ENCODE results near the gene CALN1. TPM values are rescaled to one million over a fixed set of nuclear protein-coding genes. Genes with fewer than 3 reads are reported as not detected.
A peak's percentile ranks its signal among the peaks of the same experiment; 100 is the strongest.

The CALN1 gene
- total and polyA plus RNA-seq, 2 of the 8 experiments (the other 6 are each of a cell fraction or from before 2014, with no cell fraction given), result 6.4 to 15.2 TPM

GRCh38 chr7:71846160-71846559, 566.0 kb downstream of the CALN1 start:
- H3K4ac ChIP-seq (replicated peaks; ENCODE audit: insufficient read length, low read depth, low read length), result no peak overlapping the region
- DNase-seq (ENCODE audit: low read depth in 1 of 2, low spot score in 2 of 2) (peak in 1 of 2 experiments; percentile 61), FAIRE-seq (no peak)
- H4K20me1 ChIP-seq (replicated peaks in 1 of 2; ENCODE audit: control insufficient read depth in 1 of 2, insufficient read depth in 2 of 2, low read length in 2 of 2), result peaks cover 0 to 1% of the 10 kb centered on the region in 2 experiments
- H3K4me1 ChIP-seq (replicated peaks in 1 of 4; ENCODE audit: control insufficient read depth in 3 of 4, insufficient read depth in 4 of 4, low read length in 3 of 4), result peaks cover 0 to 8% (median 3%) of the 10 kb centered on the region in 4 experiments; a peak in 2 of 7 replicates
- ChIA-PET CTCF (ENCODE audit: partially characterized antibody) (interaction anchor here (1.2 kb wide), 2 partner anchors 9 to 60 kb away, joined by 3 to 4 read pairs; no protein-coding TSS in a partner anchor), POLR2A (ENCODE audit: partially characterized antibody) (no interaction called here)
- H3K4me2 ChIP-seq (ENCODE audit: insufficient read depth in 1 of 2, low read depth in 2 of 2, low read length in 2 of 2), result no peak overlapping the region
- H3K27me3 ChIP-seq (replicated peaks in 1 of 4; ENCODE audit: control insufficient read depth in 3 of 4, extremely low read depth in 1 of 4, insufficient read depth in 3 of 4, low read length in 3 of 4), result no peaks in the 10 kb centered on the region
- H2BK15ac ChIP-seq (ENCODE audit: low read length), result no peak overlapping the region
- H3K9ac ChIP-seq (replicated peaks in 1 of 4; ENCODE audit: extremely low read depth in 1 of 4, low read depth in 3 of 4, low read length in 3 of 4), result no peak overlapping the region
- H2BK120ac ChIP-seq (replicated peaks; ENCODE audit: low read depth, low read length), result no peak overlapping the region
- H3K56ac ChIP-seq (replicated peaks; ENCODE audit: insufficient read length, low read depth, low read length), result no peak overlapping the region
- H3K79me1 ChIP-seq (ENCODE audit: low read depth, low read length), result no peaks in the 10 kb centered on the region
- H3K23ac ChIP-seq (ENCODE audit: insufficient read length), result no peak overlapping the region
- H3K18ac ChIP-seq (ENCODE audit: extremely low read depth, low read length), result no peak overlapping the region
- H2BK5ac ChIP-seq (ENCODE audit: low read depth, low read length), result no peak overlapping the region
- H3K27ac ChIP-seq (ENCODE audit: low read depth, low read length), result no peak overlapping the region
- no peak overlapping the region for H3K4me3 ChIP-seq (ENCODE audit: extremely low read depth in 1 of 4, insufficient read depth in 2 of 4, low read depth in 3 of 4, low read length in 4 of 4)
- no peak overlapping the region for H2AK5ac ChIP-seq (ENCODE audit: low read depth, low read length)
- H2BK20ac ChIP-seq (ENCODE audit: low read length), result no peak overlapping the region
- no peaks in the 10 kb centered on the region for H3K9me3 ChIP-seq (ENCODE audit: insufficient read depth in 2 of 2, low read depth in 1 of 2, low read length in 1 of 2)
- H3K14ac ChIP-seq (ENCODE audit: insufficient read length), result no peak overlapping the region
- no peak overlapping the region for H4K91ac ChIP-seq (replicated peaks; ENCODE audit: insufficient read length, low read length)
- no peak overlapping the region for H4K5ac ChIP-seq (ENCODE audit: insufficient read length, low read depth, low read length)
- H3K79me2 ChIP-seq (ENCODE audit: control insufficient read depth in 1 of 2, insufficient read depth in 2 of 2, low read length in 2 of 2), result no peaks in the 10 kb centered on the region
- WGBS, 2 experiments (ENCODE audit: extremely low coverage in 1 of 2, insufficient coverage in 1 of 2, insufficient read length in 1 of 2, insufficient replicate concordance in 2 of 2, low coverage in 1 of 2, low lambda C conversion rate in 2 of 2, missing lambda C conversion rate in 1 of 2), result 87% methylated on average over 9 of the region's 9 CpGs; no CpG with 5 or more reads in 1 of the 2 experiments
- H3K36me3 ChIP-seq (ENCODE audit: control insufficient read depth in 2 of 4, insufficient read depth in 4 of 4, low read length in 3 of 4), result no peaks in the 10 kb centered on the region
- H4K8ac ChIP-seq (ENCODE audit: extremely low read depth, insufficient read depth, low read length), result no peak overlapping the region
- no peaks in the 10 kb centered on the region for H3K23me2 ChIP-seq (ENCODE audit: low read depth, low read length)
- H2AFZ ChIP-seq (ENCODE audit: low read length), result no peak overlapping the region
- H2BK12ac ChIP-seq (ENCODE audit: low read depth, low read length), result no peak overlapping the region
- TF ChIP-seq GABPA (IDR thresholded peaks at IDR 0.05; ENCODE audit: borderline replicate concordance, insufficient read depth, low read length) (no peak), CBX5 (IDR thresholded peaks at IDR 0.05; ENCODE audit: low read depth, low read length) (no peak), SP1 (IDR thresholded peaks at IDR 0.05; ENCODE audit: low read depth, low read length) (no peak), TCF12 (IDR thresholded peaks at IDR 0.05; ENCODE audit: low read depth, low read length) (no peak), JUND (IDR thresholded peaks at IDR 0.05; ENCODE audit: low read length) (no peak), RAD21 (IDR thresholded peaks at IDR 0.05 in 1 of 2, conservative IDR thresholded peaks at IDR 0.05 in 1 of 2; ENCODE audit: low read depth in 2 of 2, low read length in 2 of 2) (0 out of 4 replicates have a peak, but pooled peaks have one; percentile 5 to 8), TBP (IDR thresholded peaks at IDR 0.05; ENCODE audit: low read depth, low read length) (no peak), E2F6 (IDR thresholded peaks at IDR 0.05) (no peak), ZNF274 (IDR thresholded peaks at IDR 0.05; ENCODE audit: borderline replicate concordance, extremely low read depth, low read length) (no peak), MAX (IDR thresholded peaks at IDR 0.05) (no peak), POLR2AphosphoS5 (IDR thresholded peaks at IDR 0.05; ENCODE audit: low read depth, low read length) (no peak), RBBP5 (IDR thresholded peaks at IDR 0.05; ENCODE audit: borderline replicate concordance, low read depth, low read length) (no peak), SIN3A (conservative IDR thresholded peaks at IDR 0.05 in 1 of 2, IDR thresholded peaks at IDR 0.05 in 1 of 2; ENCODE audit: low read depth in 1 of 2, low read length in 2 of 2) (no peak; a peak in 1 of 4 replicates)

Data from H1 (cell line).